ENCODE data around the gene RETREG2.

The RETREG2 gene

GRCh38 chr2:219213026-219213415 is 34.9 kb downstream of the RETREG2 start:
- Histone ChIP-seq H3K9me3 (ENCODE audit: insufficient read depth, low read depth, low read length) (no peaks in the 10 kb centered on the region), H3K27ac (ENCODE audit: low read length) (no peak overlapping the region), H3K9ac (ENCODE audit: low read depth, low read length) (no peak overlapping the region), H3K4me3 (ENCODE audit: low read length) (no peak overlapping the region), H3K27me3 (ENCODE audit: insufficient read depth, low read length) (no peaks in the 10 kb centered on the region), H3K4me1 (ENCODE audit: insufficient read depth, low read length) (no peaks in the 10 kb centered on the region), H3K36me3 (ENCODE audit: insufficient read depth, low read depth, low read length) (peaks cover 71% of the 10 kb centered on the region)

DNA sequence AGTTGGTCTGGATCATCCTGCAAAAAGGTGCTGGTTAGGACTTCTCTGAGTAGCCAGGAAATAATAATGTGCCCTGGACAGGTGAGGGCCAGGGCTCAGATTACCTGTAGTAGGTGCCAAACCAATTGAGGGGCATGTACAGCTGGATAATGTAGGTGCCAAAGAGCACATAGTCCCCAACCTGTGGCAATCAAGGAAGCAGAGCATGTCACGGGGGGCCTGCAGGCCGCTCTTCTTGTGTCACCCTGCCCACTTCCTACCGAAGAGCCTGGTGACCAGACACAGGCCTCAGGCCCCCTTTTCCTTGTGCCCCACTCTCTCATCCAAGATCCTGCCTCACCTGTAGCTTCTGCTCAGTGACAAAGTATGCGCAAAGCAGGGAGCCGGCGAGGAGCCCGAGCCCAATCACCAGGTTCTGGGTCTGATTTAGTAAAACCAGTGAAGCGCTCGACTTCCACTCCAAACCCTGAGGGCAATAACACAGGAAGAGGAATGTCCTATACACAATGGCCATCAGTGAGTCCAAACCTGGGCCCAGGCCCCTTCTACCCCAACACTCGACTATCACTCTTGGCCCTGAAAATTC is 35.5 kb downstream of the RETREG2 start:
- Histone ChIP-seq H3K9me3 (ENCODE audit: insufficient read depth, low read depth, low read length) (no peaks in the 10 kb centered on the region), H3K4me3 (ENCODE audit: low read length) (no peak overlapping the region), H3K27ac (ENCODE audit: low read length) (no peak overlapping the region), H3K27me3 (ENCODE audit: insufficient read depth, low read length) (no peaks in the 10 kb centered on the region), H3K36me3 (ENCODE audit: insufficient read depth, low read depth, low read length) (peaks cover 66% of the 10 kb centered on the region), H3K9ac (ENCODE audit: low read depth, low read length) (no peak overlapping the region), H3K4me1 (ENCODE audit: insufficient read depth, low read length) (no peaks in the 10 kb centered on the region)

- H3K9ac ChIP-seq (ENCODE audit: low read depth, low read length), result no peak overlapping the region
- no peaks in the 10 kb centered on the region for H3K27me3 ChIP-seq (ENCODE audit: insufficient read depth, low read length)
- H3K27ac ChIP-seq (ENCODE audit: low read length), result no peak overlapping the region
- no peaks in the 10 kb centered on the region for H3K9me3 ChIP-seq (ENCODE audit: insufficient read depth, low read depth, low read length)
- no peaks in the 10 kb centered on the region for H3K4me1 ChIP-seq (ENCODE audit: insufficient read depth, low read length)
- peaks cover 60% of the 10 kb centered on the region for H3K36me3 ChIP-seq (ENCODE audit: insufficient read depth, low read depth, low read length)
- H3K4me3 ChIP-seq (ENCODE audit: low read length), result no peak overlapping the region
Measured at GRCh38 chr2:219214141-219214540, 36.1 kb downstream of the RETREG2 start.

DNA sequence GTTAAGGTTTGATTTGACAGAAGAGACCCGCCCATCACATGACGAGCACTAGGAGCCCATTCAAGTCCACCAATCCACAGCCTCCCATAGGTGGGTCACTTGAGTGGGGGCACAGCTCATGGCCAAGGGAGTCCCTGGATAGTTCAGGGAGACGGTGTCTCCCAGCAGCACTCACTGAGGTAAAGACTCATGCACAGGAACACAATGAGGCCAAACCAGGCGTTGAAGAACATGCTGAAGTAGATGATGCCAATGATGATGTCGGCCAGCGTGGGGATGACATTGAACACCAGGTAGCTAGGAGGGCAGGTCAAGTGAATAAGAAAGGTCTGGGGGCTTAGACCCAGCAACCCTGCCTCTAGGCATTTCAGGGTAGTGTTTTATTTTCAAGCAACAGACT is 36.7 kb downstream of the RETREG2 start:
- no peak overlapping the region for H3K27ac ChIP-seq (ENCODE audit: low read length)
- no peak overlapping the region for H3K9ac ChIP-seq (ENCODE audit: low read depth, low read length)
- no peaks in the 10 kb centered on the region for H3K27me3 ChIP-seq (ENCODE audit: insufficient read depth, low read length)
- H3K36me3 ChIP-seq (ENCODE audit: insufficient read depth, low read depth, low read length), result peaks cover 54% of the 10 kb centered on the region
- no peaks in the 10 kb centered on the region for H3K9me3 ChIP-seq (ENCODE audit: insufficient read depth, low read depth, low read length)
- H3K4me3 ChIP-seq (ENCODE audit: low read length), result no peak overlapping the region
- peaks cover 3% of the 10 kb centered on the region; the same call in 1 of the 2 replicates for H3K4me1 ChIP-seq (ENCODE audit: insufficient read depth, low read length)

DNA sequence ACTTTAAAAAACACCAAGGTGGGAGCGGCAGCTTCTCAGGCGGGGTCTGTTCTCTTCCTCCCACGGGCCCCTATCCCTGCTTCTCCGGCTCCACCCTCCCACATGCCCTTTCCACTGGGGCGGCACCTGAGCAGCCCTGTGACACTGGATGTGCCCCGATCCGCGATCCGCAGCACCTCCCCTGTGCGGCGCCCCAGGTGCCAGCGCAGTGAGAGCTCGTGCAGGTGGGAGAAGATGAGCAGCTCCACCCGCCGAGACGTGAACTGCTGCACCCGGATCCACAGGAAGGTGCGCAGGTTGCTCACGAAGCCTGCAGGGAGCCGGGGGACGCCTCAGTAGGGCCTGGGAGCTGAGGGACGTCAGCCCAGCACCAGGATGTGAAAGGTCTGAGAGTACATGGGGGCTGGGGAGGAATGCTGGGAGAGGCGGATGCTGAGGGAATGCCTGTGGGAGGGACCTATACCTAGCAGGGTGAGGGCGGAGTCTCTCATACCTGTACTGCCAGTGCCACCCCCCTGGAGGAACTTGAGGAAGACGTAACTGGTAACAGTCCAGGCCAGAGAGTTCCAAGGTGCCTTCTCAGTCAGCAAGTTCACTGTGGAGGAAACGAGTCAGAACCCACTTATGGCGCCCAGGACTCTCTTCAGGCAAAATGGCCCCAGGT is 37.9 kb downstream of the RETREG2 start:
- Histone ChIP-seq H3K9me3 (ENCODE audit: insufficient read depth, low read depth, low read length) (no peaks in the 10 kb centered on the region), H3K27me3 (ENCODE audit: insufficient read depth, low read length) (no peaks in the 10 kb centered on the region), H3K4me1 (ENCODE audit: insufficient read depth, low read length) (peaks cover 3% of the 10 kb centered on the region; the same call in 1 of the 2 replicates), H3K27ac (ENCODE audit: low read length) (no peak overlapping the region), H3K9ac (ENCODE audit: low read depth, low read length) (peak overlapping the region; percentile 15; the same call in 1 of the 2 replicates), H3K36me3 (ENCODE audit: insufficient read depth, low read depth, low read length) (peaks cover 44% of the 10 kb centered on the region), H3K4me3 (ENCODE audit: low read length) (no peak overlapping the region)

DNA sequence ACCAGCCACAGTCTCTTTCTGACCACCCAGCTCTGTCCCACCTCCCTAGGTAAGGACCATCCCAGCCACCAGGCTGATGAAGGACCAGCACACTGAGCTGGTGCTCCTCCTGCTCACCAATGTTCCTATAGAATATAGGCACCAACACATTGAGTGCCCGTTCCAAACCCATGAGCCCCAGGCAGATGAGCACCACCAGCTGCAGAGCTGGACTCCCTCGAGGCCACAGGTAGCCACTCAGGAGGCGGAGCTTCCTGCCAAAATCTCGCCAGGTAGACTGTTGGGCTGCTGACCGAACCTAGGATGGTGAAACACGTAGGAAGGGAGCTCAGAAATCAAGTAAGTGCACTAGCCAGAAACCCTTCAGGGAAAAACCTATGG is 38.5 kb downstream of the RETREG2 start:
- Histone ChIP-seq H3K27ac (ENCODE audit: low read length) (no peak overlapping the region), H3K4me1 (ENCODE audit: insufficient read depth, low read length) (peaks cover 3% of the 10 kb centered on the region; the same call in 1 of the 2 replicates), H3K9ac (ENCODE audit: low read depth, low read length) (peak overlapping the region; percentile 15; the same call in 1 of the 2 replicates), H3K9me3 (ENCODE audit: insufficient read depth, low read depth, low read length) (no peaks in the 10 kb centered on the region), H3K27me3 (ENCODE audit: insufficient read depth, low read length) (no peaks in the 10 kb centered on the region), H3K36me3 (ENCODE audit: insufficient read depth, low read depth, low read length) (peaks cover 44% of the 10 kb centered on the region), H3K4me3 (ENCODE audit: low read length) (no peak overlapping the region)

GRCh38 chr2:219218217-219218731 is 40.2 kb downstream of the RETREG2 start:
- H3K36me3 ChIP-seq (ENCODE audit: insufficient read depth, low read depth, low read length), result peaks cover 45% of the 10 kb centered on the region
- no peaks in the 10 kb centered on the region for H3K9me3 ChIP-seq (ENCODE audit: insufficient read depth, low read depth, low read length)
- H3K9ac ChIP-seq (ENCODE audit: low read depth, low read length), result peak overlapping the region; percentile 87; the same call in 1 of the 2 replicates
- H3K27me3 ChIP-seq (ENCODE audit: insufficient read depth, low read length), result no peaks in the 10 kb centered on the region
- H3K4me1 ChIP-seq (ENCODE audit: insufficient read depth, low read length), result peaks cover 3% of the 10 kb centered on the region; the same call in 1 of the 2 replicates
- H3K27ac ChIP-seq (ENCODE audit: low read length), result peak overlapping the region; percentile 48
- peak overlapping the region; percentile 81 for H3K4me3 ChIP-seq (ENCODE audit: low read length)

- Histone ChIP-seq H3K36me3 (ENCODE audit: insufficient read depth, low read depth, low read length) (peaks cover 45% of the 10 kb centered on the region), H3K4me1 (ENCODE audit: insufficient read depth, low read length) (peaks cover 3% of the 10 kb centered on the region; the same call in 1 of the 2 replicates)
Measured at GRCh38 chr2:219218732-219219701, 40.9 kb downstream of the RETREG2 start, which contains the start of gene ABCB6. Gene ABCB6 (minus strand): TSS chr2:219218958. CDS start chr2:219218673, 285 bp downstream.

DNA sequence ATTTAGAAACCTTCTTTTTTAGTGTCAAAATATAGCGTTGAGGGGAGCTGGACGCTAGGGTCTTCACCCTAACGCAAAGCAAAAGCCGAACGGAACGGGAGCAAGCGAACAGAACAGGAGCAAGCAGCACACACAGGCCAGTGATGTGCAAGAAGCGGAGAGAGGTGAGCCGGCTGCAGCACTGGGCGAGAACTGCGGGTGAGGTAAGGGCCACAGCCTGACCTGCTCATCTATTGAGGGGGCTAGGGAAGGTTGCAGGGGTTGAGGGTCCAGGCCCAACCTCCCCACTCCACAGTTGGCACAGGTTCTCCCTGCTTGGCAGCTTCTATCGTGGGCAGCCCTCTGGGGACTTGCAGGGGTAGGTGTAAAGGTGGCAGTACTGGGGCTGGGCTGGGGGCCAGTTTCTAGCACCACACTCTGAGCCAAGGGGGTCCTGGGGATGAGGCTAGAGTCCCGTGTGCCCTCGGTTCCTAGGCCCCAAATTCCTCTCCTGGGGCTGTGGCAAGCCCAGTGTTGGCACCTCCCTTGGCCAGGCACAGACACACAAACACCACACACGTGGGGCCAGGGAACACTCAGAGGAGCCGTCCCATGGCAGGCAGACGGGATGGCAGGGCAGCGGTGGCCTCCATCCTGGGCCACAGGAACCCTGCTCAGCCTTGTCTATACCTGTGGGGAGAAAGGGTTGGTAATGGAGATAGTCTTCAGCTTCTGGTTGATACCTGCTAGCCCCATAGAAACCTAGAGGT is 41.9 kb downstream of the RETREG2 start:
- H3K9ac ChIP-seq (ENCODE audit: low read depth, low read length), result peak overlapping the region; percentile 87; the same call in 1 of the 2 replicates

More at GRCh38 chr2:219218732-219219701, 40.9 kb downstream of the RETREG2 start, which contains the start of gene ABCB6:
- Histone ChIP-seq H3K9ac (ENCODE audit: low read depth, low read length) (peak within 1 kb of the TSS; percentile 87; the same call in 1 of the 2 replicates), H3K9me3 (ENCODE audit: insufficient read depth, low read depth, low read length) (no peaks in the 10 kb centered on the region), H3K27ac (ENCODE audit: low read length) (peak within 1 kb of the TSS; percentile 48), H3K4me3 (ENCODE audit: low read length) (peak within 1 kb of the TSS; percentile 81), H3K27me3 (ENCODE audit: insufficient read depth, low read length) (no peaks in the 10 kb centered on the region)

GRCh38 chr2:219220652-219221402 is 42.8 kb downstream of the RETREG2 start:
- H3K27ac ChIP-seq (ENCODE audit: low read length), result no peak overlapping the region

More for the DNA sequence above, 41.9 kb downstream of the RETREG2 start:
- Histone ChIP-seq H3K9me3 (ENCODE audit: insufficient read depth, low read depth, low read length) (no peaks in the 10 kb centered on the region), H3K4me3 (ENCODE audit: low read length) (peak overlapping the region; percentile 81; the same call in 1 of the 2 replicates), H3K27me3 (ENCODE audit: insufficient read depth, low read length) (no peaks in the 10 kb centered on the region), H3K4me1 (ENCODE audit: insufficient read depth, low read length) (peaks cover 3% of the 10 kb centered on the region; the same call in 1 of the 2 replicates), H3K27ac (ENCODE audit: low read length) (no peak overlapping the region), H3K36me3 (ENCODE audit: insufficient read depth, low read depth, low read length) (peaks cover 45% of the 10 kb centered on the region)

More at GRCh38 chr2:219220652-219221402, 42.8 kb downstream of the RETREG2 start:
- Histone ChIP-seq H3K9me3 (ENCODE audit: insufficient read depth, low read depth, low read length) (no peaks in the 10 kb centered on the region), H3K27me3 (ENCODE audit: insufficient read depth, low read length) (no peaks in the 10 kb centered on the region), H3K36me3 (ENCODE audit: insufficient read depth, low read depth, low read length) (peaks cover 46% of the 10 kb centered on the region), H3K9ac (ENCODE audit: low read depth, low read length) (no peak overlapping the region), H3K4me3 (ENCODE audit: low read length) (no peak overlapping the region), H3K4me1 (ENCODE audit: insufficient read depth, low read length) (peaks cover 3% of the 10 kb centered on the region; the same call in 1 of the 2 replicates)
